ENCODE results near the gene RTF1. TPM values are rescaled to one million over a fixed set of nuclear protein-coding genes. Genes with fewer than 3 reads are reported as not detected.

Gene RTF1
- total RNA-seq, 1 donor from 2014 or later = 32.1 TPM

GRCh38 chr15:41487802-41488201 lies 70.9 kb downstream of the RTF1 start:
- DNase-seq (ENCODE audit: low spot score) = no peak

GRCh38 chr15:41489641-41490040 lies 72.7 kb downstream of the RTF1 start:
- DNase-seq (ENCODE audit: low spot score) = no peak

GRCh38 chr15:41490355-41490754 lies 73.5 kb downstream of the RTF1 start:
- DNase-seq (ENCODE audit: low spot score) = no peak

GRCh38 chr15:41491889-41492288 lies 75.0 kb downstream of the RTF1 start:
- no peak for DNase-seq (ENCODE audit: low spot score)

- no peak for DNase-seq (ENCODE audit: low spot score)
Measured at GRCh38 chr15:41492597-41493204, 75.8 kb downstream of the RTF1 start.

GRCh38 chr15:41493205-41493901 lies 76.5 kb downstream of the RTF1 start, which contains the start of gene ITPKA:
ITPKA (plus strand) TSS chr15:41493874; CDS start chr15:41493928, 54 bp downstream.
- DNase-seq (ENCODE audit: low spot score) = peak; percentile 60

- DNase-seq (ENCODE audit: low spot score) = no peak
Measured at GRCh38 chr15:41493902-41494189, 77.0 kb downstream of the RTF1 start.

- no peak for DNase-seq (ENCODE audit: low spot score)
Measured at GRCh38 chr15:41494190-41494921, 77.5 kb downstream of the RTF1 start.

GRCh38 chr15:41494922-41495735 lies 78.2 kb downstream of the RTF1 start:
- DNase-seq (ENCODE audit: low spot score) = no peak

- peak; percentile 38 for DNase-seq (ENCODE audit: low spot score)
Measured at GRCh38 chr15:41495736-41496599, 79.1 kb downstream of the RTF1 start.

- DNase-seq (ENCODE audit: low spot score) = no peak
Measured at GRCh38 chr15:41498657-41499056, 81.8 kb downstream of the RTF1 start.

GRCh38 chr15:41499109-41499851 lies 82.4 kb downstream of the RTF1 start:
- DNase-seq (ENCODE audit: low spot score) = no peak

GRCh38 chr15:41501191-41501917 lies 84.5 kb downstream of the RTF1 start:
- no peak for DNase-seq (ENCODE audit: low spot score)

- DNase-seq (ENCODE audit: low spot score) = no peak
Measured at GRCh38 chr15:41501931-41502794, 85.3 kb downstream of the RTF1 start.

GRCh38 chr15:41502795-41503668 lies 86.1 kb downstream of the RTF1 start:
- no peak for DNase-seq (ENCODE audit: low spot score)

- DNase-seq (ENCODE audit: low spot score) = no peak
Measured at GRCh38 chr15:41503669-41504010, 86.7 kb downstream of the RTF1 start.

GRCh38 chr15:41504751-41505492 lies 88.0 kb downstream of the RTF1 start:
- no peak for DNase-seq (ENCODE audit: low spot score)

Data from mucosa of gallbladder (tissue), 1 donor.